ENCODE measurements around the gene TASOR2. TPM values are rescaled to one million over a fixed set of nuclear protein-coding genes. Genes with fewer than 3 reads are reported as not detected.

Gene TASOR2
- total RNA-seq, 1 experiment from 2014 or later: 80.3 TPM

GRCh38 chr10:5723692-5724091, 39.1 kb downstream of the TASOR2 start:
- H3K79me2 ChIP-seq (ENCODE audit: insufficient read depth, low read length): peaks cover 27% of the 10 kb centered on the region
- no peaks in the 10 kb centered on the region; the same call in 1 of the 2 replicates for H4K20me1 ChIP-seq (ENCODE audit: insufficient read depth)
- H3K4me1 ChIP-seq (ENCODE audit: control insufficient read depth in 1 of 2, insufficient read depth in 2 of 2, low read length in 2 of 2): peaks cover 0 to 12% of the 10 kb centered on the region in 2 experiments; a peak in 1 of 4 replicates
- H3K4me2 ChIP-seq (ENCODE audit: low read length): no peak overlapping the region
- intact Hi-C loops (cut with micrococcal nuclease): no loop called here
- H3K9me2 ChIP-seq (ENCODE audit: insufficient read depth): no peaks in the 10 kb centered on the region
- H3K9ac ChIP-seq (ENCODE audit: low read length): no peak overlapping the region
- no peaks in the 10 kb centered on the region for H3K9me3 ChIP-seq (ENCODE audit: control insufficient read depth in 1 of 2, insufficient read depth in 1 of 2, low read depth in 1 of 2, low read length in 2 of 2)
- ChIA-PET POLR2A (no interaction called here), CTCF (no interaction called here), RAD21 (ENCODE audit: low non-redundant PET in 1 of 2, low total read pairs in 2 of 2, uncharacterized antibody in 2 of 2, unreplicated experiment in 2 of 2) (no interaction called here)
- H3K36me3 ChIP-seq (ENCODE audit: control insufficient read depth in 1 of 2, insufficient read depth in 2 of 2, low read length in 2 of 2): peaks cover 16 to 28% of the 10 kb centered on the region in 2 experiments; a peak in 3 of 4 replicates
- no peak for ATAC-seq
- no peak overlapping the region for H2AFZ ChIP-seq (ENCODE audit: low read depth, low read length, poor library complexity, severe bottlenecking)
- TF ChIP-seq MAX (IDR thresholded peaks at IDR 0.05): no peak
- no peak for TF ChIP-seq SP1 (IDR thresholded peaks at IDR 0.05; ENCODE audit: low read depth)
- no peak for TF ChIP-seq ZNF274 (IDR thresholded peaks at IDR 0.05; ENCODE audit: low read depth, low read length)
- TF ChIP-seq FOSL1 (IDR thresholded peaks at IDR 0.05; ENCODE audit: low read depth): no peak
- TF ChIP-seq EZH2phosphoT487 (IDR thresholded peaks at IDR 0.05; ENCODE audit: borderline replicate concordance): no peak
- TF ChIP-seq EZH2 (IDR thresholded peaks at IDR 0.05): no peak
- no peak for TF ChIP-seq JUND (IDR thresholded peaks at IDR 0.05)
- no peak for TF ChIP-seq REST (IDR thresholded peaks at IDR 0.05; ENCODE audit: low read depth)
- no peak for TF ChIP-seq POLR2A (IDR thresholded peaks at IDR 0.05; ENCODE audit: borderline replicate concordance, extremely low read depth, insufficient read depth, insufficient read length)
- TF ChIP-seq POLR2AphosphoS5 (IDR thresholded peaks at IDR 0.05; ENCODE audit: low read depth, low read length): no peak
- TF ChIP-seq ZBTB33 (IDR thresholded peaks at IDR 0.05; ENCODE audit: extremely low read depth, insufficient replicate concordance, low read length): no peak
- TF ChIP-seq ATF3 (IDR thresholded peaks at IDR 0.05): no peak
- TF ChIP-seq SIN3A (IDR thresholded peaks at IDR 0.05; ENCODE audit: low read depth): no peak
- TF ChIP-seq CTCF (IDR thresholded peaks at IDR 0.05 in 2 of 3, conservative IDR thresholded peaks at IDR 0.05 in 1 of 3; ENCODE audit: borderline replicate concordance in 1 of 3, insufficient read depth in 1 of 3, low read depth in 2 of 3, low read length in 2 of 3): no peak
- no peak for TF ChIP-seq ZFX (IDR thresholded peaks at IDR 0.05)
- TF ChIP-seq RAD21 (IDR thresholded peaks at IDR 0.05; ENCODE audit: low read depth): no peak
- TF ChIP-seq TCF7L2 (IDR thresholded peaks at IDR 0.05; ENCODE audit: borderline replicate concordance, extremely low read depth, insufficient read depth, insufficient read length): no peak
- TF ChIP-seq ELF1 (IDR thresholded peaks at IDR 0.05; ENCODE audit: borderline replicate concordance, low read depth): no peak
- TF ChIP-seq SRF (IDR thresholded peaks at IDR 0.05; ENCODE audit: low read depth): no peak
- TF ChIP-seq CEBPB (IDR thresholded peaks at IDR 0.05; ENCODE audit: low read depth): no peak
- no peak overlapping the region for H3K4me3 ChIP-seq (replicated peaks in 1 of 2; ENCODE audit: low read depth in 1 of 2, low read length in 2 of 2)
- BruUV-seq (replicated peaks): no TSS peak
- H3K27ac ChIP-seq (ENCODE audit: low read depth, low read length): no peak overlapping the region
- no peak for DNase-seq (ENCODE audit: low read depth, low spot score)
- H3K27me3 ChIP-seq (ENCODE audit: insufficient read depth, low read length): no peaks in the 10 kb centered on the region

Measured in HCT116 (cell line).